H1 (cell line): ENCODE results near the gene IGSF9. TPM values are rescaled to one million over a fixed set of nuclear protein-coding genes. Genes with fewer than 3 reads are reported as not detected.

ENCODE experiments used
- E2F6 ChIP-seq: IDR thresholded peaks from 2 replicates; pipeline ENCODE4 v1.6.1; 2012; ENCODE audit warnings: inconsistent platforms
- KDM5A ChIP-seq: fragments of 200-600 bp; IDR thresholded peaks from 2 replicates; pipeline ENCODE4 v1.7.1; 2012; ENCODE audit warnings: mild to moderate bottlenecking, low read length, inconsistent platforms, mixed read lengths
- TAF7 ChIP-seq: optimal IDR thresholded peaks from 2 replicates; pipeline ENCODE3; 2011; ENCODE audit warnings: low read depth, mild to moderate bottlenecking, inconsistent platforms, low read length, moderate library complexity, borderline replicate concordance
- TCF12 ChIP-seq: IDR thresholded peaks from 2 replicates; pipeline ENCODE4 v1.6.1; 2011; ENCODE audit warnings: low read depth, mild to moderate bottlenecking, low read length
- polyA plus RNA-seq, 7 experiments: library from polyadenylated mRNA; depleted of rRNA in 3 of 7; stranded (reverse) in 5 of 7; unstranded in 2 of 7; fragments of >200 nt in 5 of 7; fragments of 200-250 nt in 2 of 7; gene quantifications; 1 replicate in 5 of 7; 2 replicates in 1 of 7; 4 replicates in 1 of 7; pipeline versions ENCODE4 v1.2.1 to v1.2.3, GENCODE V29; 2011 to 2013; ENCODE audit warnings: missing spikeins in 2 of 7, mixed read lengths in 2 of 7
- total RNA-seq: library from RNA; stranded (reverse); fragmentation: NEBNext Ultra II Directional; extraction: Animal tissue kit (Norgen Biotek cat#: 25700); gene quantifications from 2 replicates; pipeline ENCODE4 v1.2.1, GENCODE V29; 2021

Gene IGSF9
- total and polyA plus RNA-seq, 2 of the 8 experiments (the other 6 are each of a cell fraction or from before 2014, with no cell fraction given): 10.9 to 28.1 TPM

DNA sequence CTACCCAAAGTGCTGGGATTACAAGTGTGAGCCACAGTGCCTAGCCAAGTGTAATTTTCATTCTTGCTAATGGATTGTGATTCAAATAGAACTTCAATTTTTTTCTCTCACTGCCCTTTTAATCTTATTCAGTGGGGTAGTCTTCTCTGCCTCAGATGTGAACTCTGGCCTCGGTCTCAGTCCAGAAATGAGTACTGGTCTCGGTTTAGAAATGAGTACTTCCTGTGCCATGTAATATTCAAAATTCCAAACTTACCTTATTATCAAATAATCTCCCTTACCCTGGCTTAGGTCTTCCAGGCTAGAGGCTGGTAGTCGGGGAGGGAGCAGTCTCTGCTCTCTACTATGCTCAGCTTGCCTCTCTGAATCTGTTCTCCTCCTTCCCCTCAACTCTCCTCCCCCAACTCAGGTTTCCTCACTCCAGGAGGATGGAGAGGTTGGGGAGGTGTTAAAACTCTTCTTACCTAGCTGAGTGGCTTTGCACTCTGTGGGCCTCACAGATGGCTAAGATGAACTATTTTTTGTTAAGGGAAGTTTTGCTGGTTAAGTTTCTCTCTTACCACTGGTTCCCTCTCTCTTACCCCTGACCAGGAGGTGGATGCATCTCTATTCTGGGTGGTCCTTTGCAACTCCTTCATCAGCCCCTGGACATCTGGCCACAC lies 13.4 kb upstream of the IGSF9 start (continued):
- no peak for TF ChIP-seq E2F6
- no peak for TF ChIP-seq TCF12
- TF ChIP-seq TAF7: no peak
- TF ChIP-seq KDM5A: no peak
- TF ChIP-seq, all 59 proteins: peak for 0
